Cardiac muscle cell (in vitro differentiated cells and primary cell): ENCODE measurements around the gene NUDT21. TPM values are rescaled to one million over a fixed set of nuclear protein-coding genes. Genes with fewer than 3 reads are reported as not detected.

ENCODE experiments used
- DNase-seq, 2 donors: peaks; one replicate each; pipeline versions ENCODE4 v3.0.0 to v3.0.0-alpha.2; 2010 to 2017; ENCODE audit warnings: low read depth in 1 of 2, low spot score in 1 of 2
- H3K27ac ChIP-seq: fragments of 200-600 bp; sonication (generic); 2 replicates; pipeline ENCODE4 v1.5.1; 2016
- H3K27me3 ChIP-seq: fragments of 200-600 bp; sonication (generic); 2 replicates; pipeline ENCODE4 v1.6.0; 2016; ENCODE audit warnings: control low read depth
- H3K36me3 ChIP-seq: fragments of 200-600 bp; sonication (generic); 2 replicates; pipeline ENCODE4 v1.5.1; 2016; ENCODE audit warnings: control low read depth
- H3K4me1 ChIP-seq: fragments of 200-600 bp; sonication (generic); 2 replicates; pipeline ENCODE4 v1.8.1; 2017; ENCODE audit warnings: low read depth, mild to moderate bottlenecking, mixed run types
- H3K4me3 ChIP-seq: fragments of 200-600 bp; sonication (generic); 2 replicates; pipeline ENCODE4 v1.5.1; 2016; ENCODE audit warnings: mild to moderate bottlenecking
- H3K9me3 ChIP-seq: fragments of 200-600 bp; sonication (generic); 2 replicates; pipeline ENCODE4 v1.5.1; 2017; ENCODE audit warnings: low read depth, mild to moderate bottlenecking, control low read depth
- polyA plus RNA-seq: library from polyadenylated mRNA; unstranded; fragments of >200 nt; fragmentation: Nextera tagmentation; extraction: Ambion mirVana; gene quantifications from 2 replicates; pipeline ENCODE4 v1.2.1, GENCODE V29; 2016
- total RNA-seq: library from RNA; depleted of rRNA; stranded (reverse); fragments of >200 nt; gene quantifications from 2 replicates; pipeline ENCODE4 v1.2.3, GENCODE V29; 2016
- TF ChIP-seq, protein P1 (sequence below): IDR thresholded peaks from 2 replicates; pipeline ENCODE4 v1.5.1; 2012; ENCODE audit warnings: low read depth, mild to moderate bottlenecking, low read length

NUDT21 gene
- total and polyA plus RNA-seq, 2 experiments from 2014 or later, result 47.4 to 79.9 TPM

GRCh38 chr16:56414366-56414765, 36.8 kb downstream of the NUDT21 start:
- Histone ChIP-seq H3K36me3 (peaks cover under 1% of the 10 kb centered on the region), H3K27ac (peak overlapping the region; percentile 24), H3K9me3 (no peaks in the 10 kb centered on the region), H3K27me3 (no peaks in the 10 kb centered on the region), H3K4me1 (peaks cover 5% of the 10 kb centered on the region), H3K4me3 (no peak overlapping the region)
- DNase-seq, result no peak
- TF ChIP-seq, protein P1, sequence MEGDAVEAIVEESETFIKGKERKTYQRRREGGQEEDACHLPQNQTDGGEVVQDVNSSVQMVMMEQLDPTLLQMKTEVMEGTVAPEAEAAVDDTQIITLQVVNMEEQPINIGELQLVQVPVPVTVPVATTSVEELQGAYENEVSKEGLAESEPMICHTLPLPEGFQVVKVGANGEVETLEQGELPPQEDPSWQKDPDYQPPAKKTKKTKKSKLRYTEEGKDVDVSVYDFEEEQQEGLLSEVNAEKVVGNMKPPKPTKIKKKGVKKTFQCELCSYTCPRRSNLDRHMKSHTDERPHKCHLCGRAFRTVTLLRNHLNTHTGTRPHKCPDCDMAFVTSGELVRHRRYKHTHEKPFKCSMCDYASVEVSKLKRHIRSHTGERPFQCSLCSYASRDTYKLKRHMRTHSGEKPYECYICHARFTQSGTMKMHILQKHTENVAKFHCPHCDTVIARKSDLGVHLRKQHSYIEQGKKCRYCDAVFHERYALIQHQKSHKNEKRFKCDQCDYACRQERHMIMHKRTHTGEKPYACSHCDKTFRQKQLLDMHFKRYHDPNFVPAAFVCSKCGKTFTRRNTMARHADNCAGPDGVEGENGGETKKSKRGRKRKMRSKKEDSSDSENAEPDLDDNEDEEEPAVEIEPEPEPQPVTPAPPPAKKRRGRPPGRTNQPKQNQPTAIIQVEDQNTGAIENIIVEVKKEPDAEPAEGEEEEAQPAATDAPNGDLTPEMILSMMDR, result no peak

DNA sequence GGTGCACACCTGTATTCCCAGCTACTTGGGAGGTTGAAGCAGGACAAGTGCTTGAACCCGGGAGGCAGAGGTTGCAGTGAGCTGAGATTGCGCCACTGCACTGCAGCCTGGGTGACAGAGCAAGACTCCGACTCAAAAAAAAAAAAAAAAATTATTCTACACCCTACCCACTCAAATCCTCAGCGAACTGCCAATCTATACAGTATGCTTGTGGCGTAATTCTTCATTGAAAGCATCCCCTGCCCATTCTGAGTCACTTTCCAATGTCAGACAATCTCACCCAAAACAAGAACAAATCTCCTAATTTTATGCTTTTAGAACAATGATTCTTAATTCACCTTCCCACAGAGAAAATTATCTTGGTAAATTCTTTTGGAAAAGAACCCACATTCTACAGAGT, 37.8 kb downstream of the NUDT21 start:
- TF ChIP-seq, protein P1, result no peak
- Histone ChIP-seq H3K36me3 (peaks cover 8% of the 10 kb centered on the region), H3K27me3 (no peaks in the 10 kb centered on the region), H3K9me3 (no peaks in the 10 kb centered on the region), H3K4me3 (no peak overlapping the region), H3K27ac (no peak overlapping the region), H3K4me1 (peaks cover 5% of the 10 kb centered on the region)
- no peak for DNase-seq

DNA sequence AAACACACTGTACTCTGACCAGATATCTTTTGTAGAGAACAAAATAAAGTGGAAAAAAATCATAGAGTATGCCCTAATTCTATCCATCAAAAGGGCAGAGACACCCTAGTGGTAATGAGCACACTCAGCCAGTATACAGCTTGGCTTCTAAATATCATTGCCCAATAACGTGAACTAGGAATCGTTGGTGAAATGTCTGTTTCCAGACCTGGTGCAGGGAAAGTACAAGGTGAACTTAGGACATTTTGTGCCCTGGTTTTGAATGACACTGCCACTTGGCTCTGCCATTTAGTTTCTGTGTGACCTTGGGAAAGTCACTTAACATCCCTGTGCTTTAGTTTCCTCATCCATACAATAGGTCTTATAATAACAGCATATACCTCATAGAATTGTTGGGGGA, 39.5 kb downstream of the NUDT21 start:
- no peak overlapping the region for H3K4me3 ChIP-seq
- no peak for DNase-seq
- TF ChIP-seq, protein P1, result no peak
- no peak overlapping the region for H3K27ac ChIP-seq
- H3K4me1 ChIP-seq, result peaks cover 5% of the 10 kb centered on the region
- H3K27me3 ChIP-seq, result no peaks in the 10 kb centered on the region
- H3K9me3 ChIP-seq, result no peaks in the 10 kb centered on the region
- peaks cover 17% of the 10 kb centered on the region for H3K36me3 ChIP-seq

- no peak for DNase-seq
- Histone ChIP-seq H3K36me3 (peaks cover 19% of the 10 kb centered on the region), H3K4me1 (peaks cover 5% of the 10 kb centered on the region), H3K27me3 (no peaks in the 10 kb centered on the region), H3K9me3 (no peaks in the 10 kb centered on the region), H3K4me3 (no peak overlapping the region), H3K27ac (no peak overlapping the region)
- TF ChIP-seq, protein P1, result no peak
These were observed 40.0 kb downstream of the NUDT21 start for GRCh38 chr16:56411123-56411522.

DNA sequence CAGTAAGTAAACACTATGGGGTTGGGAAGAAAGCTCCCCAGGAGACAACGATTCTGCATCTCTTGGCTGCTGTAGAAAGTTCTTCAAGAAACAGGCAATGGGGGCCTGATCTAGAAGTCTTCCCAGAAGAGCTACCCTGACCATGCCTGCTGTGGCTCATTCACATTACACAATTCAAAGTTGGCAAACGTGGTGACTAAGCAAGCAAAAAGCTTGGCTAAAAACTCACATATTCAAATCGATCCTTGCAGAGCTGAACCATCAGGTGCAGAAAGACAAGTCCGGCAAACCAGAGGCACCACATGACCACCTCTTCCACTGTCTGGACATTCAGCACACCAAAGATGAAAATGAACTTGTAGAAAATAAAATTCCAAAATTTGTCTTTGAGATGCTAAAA, 41.9 kb downstream of the NUDT21 start:
- no peaks in the 10 kb centered on the region for H3K27me3 ChIP-seq
- peaks cover 32% of the 10 kb centered on the region for H3K36me3 ChIP-seq
- no peak overlapping the region for H3K4me3 ChIP-seq
- no peaks in the 10 kb centered on the region for H3K9me3 ChIP-seq
- peak in 1 of 2 donors; percentile 53 for DNase-seq
- H3K4me1 ChIP-seq, result no peaks in the 10 kb centered on the region
- no peak overlapping the region for H3K27ac ChIP-seq
- TF ChIP-seq, protein P1, result no peak
